ENCODE data around the gene POLR2I.

The POLR2I gene

DNA sequence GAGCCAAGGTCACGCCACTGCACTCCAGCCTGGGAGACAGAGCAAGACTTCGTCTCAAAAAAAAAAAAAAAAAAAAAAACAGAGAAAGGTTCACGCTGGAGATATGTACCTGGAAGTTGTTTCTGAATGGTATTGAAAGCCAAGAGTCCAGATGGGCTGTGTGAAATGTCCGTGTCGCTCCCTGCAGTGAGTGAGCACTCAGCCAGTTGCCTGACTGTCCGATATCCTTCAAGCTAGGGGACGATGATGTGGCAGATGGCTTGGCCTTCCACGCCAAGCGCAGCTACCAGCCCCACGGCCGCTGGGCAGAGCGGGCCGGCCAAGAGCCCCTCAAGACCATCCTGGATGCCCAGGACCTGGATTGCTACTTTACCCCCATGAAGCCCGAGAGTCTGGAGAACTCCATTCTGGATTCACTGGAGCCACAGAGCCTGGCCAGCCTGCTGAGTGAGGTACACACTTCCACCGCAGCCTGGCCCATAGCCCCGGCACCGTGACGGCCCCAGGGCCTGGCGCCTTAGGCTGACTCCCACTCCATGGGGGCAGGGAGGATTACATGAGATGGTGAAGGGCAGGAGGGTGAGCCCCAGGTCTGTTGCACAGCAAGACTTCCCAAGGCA lies 15.4 kb downstream of the POLR2I start:
- Mint-ChIP-seq H3K4me1 (no peaks in the 10 kb centered on the region), H3K27ac (no peak overlapping the region), H3K27me3 (ENCODE audit: low read depth, poor library complexity) (no peaks in the 10 kb centered on the region)

DNA sequence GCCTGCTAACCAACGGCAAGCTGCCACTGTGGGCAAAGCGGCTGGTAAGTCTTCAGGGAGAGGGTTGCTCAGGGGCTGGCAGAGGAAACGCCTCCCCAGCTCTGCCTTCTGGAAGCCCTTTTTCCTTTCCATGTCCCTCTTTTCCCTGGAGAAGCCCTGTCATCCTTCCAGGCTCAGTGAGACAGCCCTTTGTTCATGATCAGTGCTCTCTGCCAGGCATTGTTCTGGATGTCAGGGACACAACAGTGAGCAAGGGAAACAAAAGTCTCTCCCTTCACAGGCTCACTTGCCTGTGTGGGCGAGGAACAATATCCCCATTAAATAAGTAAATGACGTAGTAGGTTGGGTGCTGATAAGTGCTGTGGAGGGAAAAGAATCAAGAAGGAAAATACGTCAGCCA lies 17.6 kb downstream of the POLR2I start:
- H3K27me3 Mint-ChIP-seq (ENCODE audit: low read depth, poor library complexity): no peaks in the 10 kb centered on the region
- no peaks in the 10 kb centered on the region for H3K4me1 Mint-ChIP-seq
- TF ChIP-seq, protein P1, sequence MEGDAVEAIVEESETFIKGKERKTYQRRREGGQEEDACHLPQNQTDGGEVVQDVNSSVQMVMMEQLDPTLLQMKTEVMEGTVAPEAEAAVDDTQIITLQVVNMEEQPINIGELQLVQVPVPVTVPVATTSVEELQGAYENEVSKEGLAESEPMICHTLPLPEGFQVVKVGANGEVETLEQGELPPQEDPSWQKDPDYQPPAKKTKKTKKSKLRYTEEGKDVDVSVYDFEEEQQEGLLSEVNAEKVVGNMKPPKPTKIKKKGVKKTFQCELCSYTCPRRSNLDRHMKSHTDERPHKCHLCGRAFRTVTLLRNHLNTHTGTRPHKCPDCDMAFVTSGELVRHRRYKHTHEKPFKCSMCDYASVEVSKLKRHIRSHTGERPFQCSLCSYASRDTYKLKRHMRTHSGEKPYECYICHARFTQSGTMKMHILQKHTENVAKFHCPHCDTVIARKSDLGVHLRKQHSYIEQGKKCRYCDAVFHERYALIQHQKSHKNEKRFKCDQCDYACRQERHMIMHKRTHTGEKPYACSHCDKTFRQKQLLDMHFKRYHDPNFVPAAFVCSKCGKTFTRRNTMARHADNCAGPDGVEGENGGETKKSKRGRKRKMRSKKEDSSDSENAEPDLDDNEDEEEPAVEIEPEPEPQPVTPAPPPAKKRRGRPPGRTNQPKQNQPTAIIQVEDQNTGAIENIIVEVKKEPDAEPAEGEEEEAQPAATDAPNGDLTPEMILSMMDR (IDR thresholded peaks at IDR 0.05): no peak
- H3K36me3 Mint-ChIP-seq (ENCODE audit: low read depth): peaks cover 22% of the 10 kb centered on the region
- no peak for DNase-seq
- H3K9me3 Mint-ChIP-seq: no peaks in the 10 kb centered on the region
- no peak overlapping the region for H3K27ac Mint-ChIP-seq
- H3K4me3 Mint-ChIP-seq: no peak overlapping the region

More for the DNA sequence above, 15.4 kb downstream of the POLR2I start:
- no peaks in the 10 kb centered on the region for H3K9me3 Mint-ChIP-seq
- H3K36me3 Mint-ChIP-seq (ENCODE audit: low read depth): peaks cover 14% of the 10 kb centered on the region
- DNase-seq: no peak
- no peak overlapping the region for H3K4me3 Mint-ChIP-seq
- TF ChIP-seq, protein P1 (IDR thresholded peaks at IDR 0.05): no peak

DNA sequence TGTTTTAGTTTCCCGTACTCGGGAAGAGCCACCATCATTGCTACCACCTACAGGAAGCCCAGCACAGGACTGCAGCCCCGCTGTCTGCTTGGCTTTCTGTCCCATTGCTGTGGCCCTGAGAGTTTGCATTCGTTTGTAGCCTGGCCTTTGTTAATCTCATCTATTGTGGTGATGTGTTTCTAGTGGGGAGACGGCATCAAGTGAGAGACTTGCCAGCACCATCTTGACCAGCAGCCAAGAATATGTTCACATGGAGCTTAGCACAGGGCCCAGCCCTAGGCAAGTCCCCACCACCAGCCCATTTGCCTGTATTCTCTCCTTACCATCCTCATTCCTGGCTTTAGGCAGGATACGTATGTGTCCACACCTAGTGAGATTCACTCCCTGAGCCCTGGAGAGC lies 21.0 kb downstream of the POLR2I start:
- Mint-ChIP-seq H3K27ac (no peak overlapping the region), H3K27me3 (ENCODE audit: low read depth, poor library complexity) (no peaks in the 10 kb centered on the region), H3K4me1 (no peaks in the 10 kb centered on the region), H3K4me3 (no peak overlapping the region), H3K9me3 (no peaks in the 10 kb centered on the region), H3K36me3 (ENCODE audit: low read depth) (peaks cover 24% of the 10 kb centered on the region)
- TF ChIP-seq, protein P1 (IDR thresholded peaks at IDR 0.05): no peak
- no peak for DNase-seq

DNA sequence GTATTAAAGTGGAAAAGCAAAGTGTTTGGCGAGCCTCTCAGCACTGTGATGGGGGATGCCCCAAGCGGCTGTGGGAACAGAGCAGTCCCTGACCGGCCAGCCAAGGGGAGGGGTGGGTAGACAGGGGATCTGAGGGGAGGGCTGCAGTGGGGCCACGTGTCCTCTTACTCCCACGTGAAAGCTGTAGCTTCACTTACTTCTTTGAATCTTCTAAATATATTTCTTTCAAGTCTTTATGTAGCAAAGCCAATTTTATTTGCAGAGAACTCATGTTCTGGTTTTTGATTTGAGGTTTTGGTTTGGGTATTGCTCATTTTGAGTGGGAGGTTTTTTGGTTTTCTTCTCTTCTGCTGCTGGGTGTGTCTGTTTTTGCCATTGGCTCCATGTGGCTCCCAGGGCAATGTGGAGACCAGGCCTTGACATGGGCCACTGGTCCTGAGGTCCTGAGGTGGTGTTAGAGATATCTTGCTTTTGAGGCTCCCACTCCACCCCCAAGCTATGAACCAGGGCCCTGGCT lies 21.5 kb downstream of the POLR2I start:
- no peak overlapping the region for H3K27ac Mint-ChIP-seq
- no peaks in the 10 kb centered on the region for H3K27me3 Mint-ChIP-seq (ENCODE audit: low read depth, poor library complexity)
- TF ChIP-seq, protein P1 (IDR thresholded peaks at IDR 0.05): no peak
- no peaks in the 10 kb centered on the region for H3K9me3 Mint-ChIP-seq
- DNase-seq: no peak
- no peak overlapping the region for H3K4me3 Mint-ChIP-seq
- peaks cover 24% of the 10 kb centered on the region for H3K36me3 Mint-ChIP-seq (ENCODE audit: low read depth)
- no peaks in the 10 kb centered on the region for H3K4me1 Mint-ChIP-seq

DNA sequence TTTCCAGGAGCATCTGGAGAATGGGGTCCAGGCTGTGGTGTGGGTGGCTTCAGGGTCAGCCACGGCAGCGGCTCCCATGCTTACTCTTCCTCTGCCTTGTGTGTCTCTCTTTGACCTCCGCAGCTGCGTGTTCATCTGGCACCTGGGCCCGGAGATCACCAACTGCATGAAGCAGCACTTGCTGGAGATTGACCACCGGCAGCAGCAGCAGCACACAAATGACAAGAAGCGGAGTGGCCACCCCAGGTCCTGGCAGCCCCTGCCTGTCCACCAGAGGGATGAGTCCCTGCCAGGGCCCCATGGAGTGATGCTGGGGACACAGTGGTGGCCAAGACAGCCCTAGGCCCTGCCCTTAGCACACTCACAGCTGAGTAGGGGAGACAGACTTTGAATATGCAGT lies 22.1 kb downstream of the POLR2I start:
- peaks cover 28% of the 10 kb centered on the region for H3K36me3 Mint-ChIP-seq (ENCODE audit: low read depth)
- no peaks in the 10 kb centered on the region for H3K27me3 Mint-ChIP-seq (ENCODE audit: low read depth, poor library complexity)
- no peaks in the 10 kb centered on the region for H3K9me3 Mint-ChIP-seq
- no peak for DNase-seq
- no peak overlapping the region for H3K4me3 Mint-ChIP-seq
- TF ChIP-seq, protein P1 (IDR thresholded peaks at IDR 0.05): no peak
- H3K27ac Mint-ChIP-seq: no peak overlapping the region
- no peaks in the 10 kb centered on the region for H3K4me1 Mint-ChIP-seq

Data from nephron progenitor cell (in vitro differentiated cells).